Measurements from ENCODE around the gene TSSK1B.

DNA sequence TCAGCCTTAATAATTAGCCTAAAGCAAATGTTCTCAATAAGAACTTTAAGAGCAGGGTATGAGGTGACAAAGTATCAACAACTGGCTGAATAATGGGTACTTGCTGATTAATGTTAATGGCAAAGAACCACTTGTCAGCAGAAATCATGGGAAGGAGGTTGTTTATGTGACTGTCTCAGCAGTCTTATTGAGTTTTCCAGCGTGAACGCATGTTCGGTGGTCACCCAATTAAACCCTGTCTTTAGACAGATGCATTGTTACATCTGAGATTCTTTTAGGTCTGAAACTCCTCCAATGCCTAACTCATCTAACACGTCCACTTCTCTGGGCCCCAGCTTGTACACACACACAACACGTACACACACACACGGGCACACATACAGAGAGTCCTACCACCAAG lies 18.2 kb upstream of the TSSK1B start:
- TF ChIP-seq, protein P1, sequence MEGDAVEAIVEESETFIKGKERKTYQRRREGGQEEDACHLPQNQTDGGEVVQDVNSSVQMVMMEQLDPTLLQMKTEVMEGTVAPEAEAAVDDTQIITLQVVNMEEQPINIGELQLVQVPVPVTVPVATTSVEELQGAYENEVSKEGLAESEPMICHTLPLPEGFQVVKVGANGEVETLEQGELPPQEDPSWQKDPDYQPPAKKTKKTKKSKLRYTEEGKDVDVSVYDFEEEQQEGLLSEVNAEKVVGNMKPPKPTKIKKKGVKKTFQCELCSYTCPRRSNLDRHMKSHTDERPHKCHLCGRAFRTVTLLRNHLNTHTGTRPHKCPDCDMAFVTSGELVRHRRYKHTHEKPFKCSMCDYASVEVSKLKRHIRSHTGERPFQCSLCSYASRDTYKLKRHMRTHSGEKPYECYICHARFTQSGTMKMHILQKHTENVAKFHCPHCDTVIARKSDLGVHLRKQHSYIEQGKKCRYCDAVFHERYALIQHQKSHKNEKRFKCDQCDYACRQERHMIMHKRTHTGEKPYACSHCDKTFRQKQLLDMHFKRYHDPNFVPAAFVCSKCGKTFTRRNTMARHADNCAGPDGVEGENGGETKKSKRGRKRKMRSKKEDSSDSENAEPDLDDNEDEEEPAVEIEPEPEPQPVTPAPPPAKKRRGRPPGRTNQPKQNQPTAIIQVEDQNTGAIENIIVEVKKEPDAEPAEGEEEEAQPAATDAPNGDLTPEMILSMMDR (IDR thresholded peaks at IDR 0.05): no peak
- no peak for TF ChIP-seq POLR2A (IDR thresholded peaks at IDR 0.05)

All from testis (tissue), 2 donors.